Ishikawa (cell line): ENCODE data around the gene KLF13.

ENCODE experiments used
- CEBPB ChIP-seq: IDR thresholded peaks from 2 replicates; pipeline ENCODE4 v1.6.1; 2012
- CREB1 ChIP-seq: IDR thresholded peaks from 2 replicates; pipeline ENCODE4 v1.6.1; 2012; ENCODE audit warnings: low read depth
- EGR1 ChIP-seq: IDR thresholded peaks from 2 replicates; pipeline ENCODE4 v1.6.1; 2012
- FOXM1 ChIP-seq: IDR thresholded peaks from 2 replicates; pipeline ENCODE4 v1.6.1; 2012; ENCODE audit warnings: low read depth, borderline replicate concordance
- MAX ChIP-seq: IDR thresholded peaks from 2 replicates; pipeline ENCODE4 v1.6.1; 2012
- NFIC ChIP-seq: IDR thresholded peaks from 2 replicates; pipeline ENCODE4 v1.6.1; 2012
- RAD21 ChIP-seq: IDR thresholded peaks from 2 replicates; pipeline ENCODE4 v1.6.1; 2012; ENCODE audit warnings: low read depth
- REST ChIP-seq: IDR thresholded peaks from 2 replicates; pipeline ENCODE4 v1.6.1; 2012; ENCODE audit warnings: low read depth, mild to moderate bottlenecking
- TAF1 ChIP-seq: IDR thresholded peaks from 2 replicates; pipeline ENCODE4 v1.6.1; 2012; ENCODE audit warnings: low read depth, mild to moderate bottlenecking
- TCF12 ChIP-seq: IDR thresholded peaks from 2 replicates; pipeline ENCODE4 v1.6.1; 2012; ENCODE audit warnings: low read depth
- TEAD4 ChIP-seq: IDR thresholded peaks from 2 replicates; pipeline ENCODE4 v1.6.1; 2012
- USF1 ChIP-seq: IDR thresholded peaks from 2 replicates; pipeline ENCODE4 v1.6.1; 2012
- YY1 ChIP-seq: IDR thresholded peaks from 2 replicates; pipeline ENCODE4 v1.6.1; 2012; ENCODE audit warnings: low read depth
- ZBTB7A ChIP-seq: IDR thresholded peaks from 2 replicates; pipeline ENCODE4 v1.6.1; 2012; ENCODE audit warnings: low read depth

Gene KLF13

GRCh38 chr15:31397851-31398661 is 71.4 kb downstream of the KLF13 start:
- TF ChIP-seq YY1 (no peak), EGR1 (no peak), NFIC (no peak), RAD21 (no peak), USF1 (no peak)

GRCh38 chr15:31398677-31399301 is 72.2 kb downstream of the KLF13 start:
- TF ChIP-seq CEBPB (no peak), MAX (no peak), CREB1 (no peak), TEAD4 (no peak), TCF12 (no peak), NFIC (no peak), ZBTB7A (no peak)

GRCh38 chr15:31399544-31400171 is 73.0 kb downstream of the KLF13 start:
- no peak for TF ChIP-seq MAX
- TF ChIP-seq REST: no peak
- no peak for TF ChIP-seq CREB1

- TF ChIP-seq MAX: no peak
Observed at GRCh38 chr15:31400222-31400927, 73.7 kb downstream of the KLF13 start.

- no peak for TF ChIP-seq USF1
- TF ChIP-seq TAF1: no peak
- no peak for TF ChIP-seq FOXM1
- no peak for TF ChIP-seq CREB1
- TF ChIP-seq YY1: no peak
- no peak for TF ChIP-seq NFIC
- no peak for TF ChIP-seq REST
- no peak for TF ChIP-seq EGR1
- no peak for TF ChIP-seq TCF12
- TF ChIP-seq ZBTB7A: no peak
Observed at GRCh38 chr15:31401282-31401681, 74.6 kb downstream of the KLF13 start.

GRCh38 chr15:31402003-31402402 is 75.4 kb downstream of the KLF13 start:
- TF ChIP-seq REST (no peak), TEAD4 (no peak), USF1 (no peak), MAX (no peak), FOXM1 (no peak), CREB1 (no peak), ZBTB7A (no peak), RAD21 (no peak), TAF1 (no peak), TCF12 (no peak), NFIC (no peak), CEBPB (no peak), EGR1 (no peak)
